Measurements from ENCODE around the gene CKAP5.
"Not testable (repeated sequence)": the region's sequence is repeated elsewhere in the genome, so short reads cannot be mapped to it uniquely, and the experiment has no call there.

Gene CKAP5

DNA sequence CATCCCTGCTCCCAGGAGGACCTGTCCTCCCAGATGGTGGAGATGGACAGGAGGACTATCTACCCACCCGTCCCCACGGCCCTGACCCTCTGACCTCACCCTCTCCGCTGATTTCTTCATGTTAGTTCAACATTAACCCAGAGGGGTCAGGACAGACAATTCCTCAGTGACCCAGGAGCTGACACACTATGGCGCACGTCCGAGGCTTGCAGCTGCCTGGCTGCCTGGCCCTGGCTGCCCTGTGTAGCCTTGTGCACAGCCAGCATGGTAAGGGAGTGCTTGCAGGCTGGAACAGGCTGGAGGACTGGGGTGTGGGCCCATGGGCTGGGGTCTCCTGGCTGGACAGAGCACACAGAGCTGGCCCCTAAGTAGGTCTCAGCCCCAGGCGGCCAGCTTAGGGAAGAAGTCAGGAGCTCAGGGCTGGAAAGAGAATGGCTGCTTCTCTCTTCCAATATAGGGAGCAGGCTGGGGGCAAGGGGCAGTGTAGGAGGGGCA lies 127.0 kb downstream of the CKAP5 start, which contains the start of gene F2:
TSS of gene F2 (plus strand) at position 166 of the 495 bp plus-strand sequence. CDS start at position 189, 23 bp downstream.
- H3K4me1 Mint-ChIP-seq (ENCODE audit: low read depth) = peaks cover 10% of the 10 kb centered on the region
- H3K9me3 Mint-ChIP-seq = no peaks in the 10 kb centered on the region
- no peak for DNase-seq
- H3K27ac Mint-ChIP-seq = peak within 1 kb of the TSS; percentile 50
- H3K4me3 Mint-ChIP-seq = no peak within 1 kb of the TSS
- H3K36me3 Mint-ChIP-seq (ENCODE audit: low read depth) = no peaks in the 10 kb centered on the region
- no peaks in the 10 kb centered on the region for H3K27me3 Mint-ChIP-seq

DNA sequence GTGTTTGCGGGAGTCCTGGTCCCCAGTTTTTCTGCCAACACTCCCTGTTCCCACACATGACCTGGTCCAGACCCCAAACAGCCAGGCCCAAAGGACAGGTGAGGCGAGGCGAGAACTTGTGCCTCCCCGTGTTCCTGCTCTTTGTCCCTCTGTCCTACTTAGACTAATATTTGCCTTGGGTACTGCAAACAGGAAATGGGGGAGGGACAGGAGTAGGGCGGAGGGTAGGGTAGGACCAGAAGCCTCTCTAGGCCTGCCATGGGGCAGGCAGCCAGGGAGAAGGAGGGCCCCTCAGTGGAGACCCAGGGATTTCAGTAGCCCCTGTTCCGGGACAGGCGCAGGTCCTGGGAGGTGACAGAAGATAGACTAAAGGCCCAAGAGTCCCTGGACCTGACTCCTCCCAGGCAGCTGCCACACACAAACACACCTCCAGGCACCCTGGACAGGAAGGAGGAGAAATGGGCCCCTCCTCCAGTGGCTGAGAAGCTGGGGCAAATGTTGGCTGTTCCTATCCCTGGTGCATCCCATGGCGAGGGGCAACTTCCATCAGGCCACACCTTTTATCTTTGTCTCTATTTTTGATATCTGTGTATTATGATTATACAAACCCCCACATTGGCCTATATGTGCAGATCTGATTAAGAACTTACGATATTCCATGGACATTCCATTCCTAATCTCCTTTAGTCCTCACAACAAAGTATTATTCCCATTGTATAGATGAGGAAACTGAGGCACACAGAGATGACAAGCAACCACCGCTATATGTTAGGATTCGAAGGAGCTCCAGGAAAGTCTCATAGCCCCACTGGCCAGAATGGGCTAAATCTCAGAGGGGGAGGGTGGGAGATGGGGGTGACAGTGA lies 127.7 kb downstream of the CKAP5 start:
- Mint-ChIP-seq H3K36me3 (ENCODE audit: low read depth) (no peaks in the 10 kb centered on the region), H3K27me3 (no peaks in the 10 kb centered on the region), H3K27ac (peak overlapping the region; percentile 50), H3K9me3 (no peaks in the 10 kb centered on the region), H3K4me1 (ENCODE audit: low read depth) (peaks cover 10% of the 10 kb centered on the region), H3K4me3 (no peak overlapping the region)
- DNase-seq = no peak

DNA sequence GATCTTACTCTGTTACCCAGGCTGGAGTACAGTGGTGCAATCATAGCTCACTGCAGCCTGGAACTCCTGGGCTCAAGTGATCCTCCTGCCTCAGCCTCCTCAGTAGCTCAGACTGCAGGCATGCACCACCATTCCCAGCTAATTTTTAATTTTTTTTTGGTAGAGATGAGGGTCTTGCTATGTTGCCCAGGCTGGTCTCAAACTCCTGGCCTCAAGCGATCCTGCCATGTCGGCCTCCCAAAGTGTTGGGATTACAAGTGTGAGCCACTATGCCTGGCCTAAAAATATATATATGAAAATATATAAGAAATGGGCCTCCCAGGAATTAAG lies 128.3 kb downstream of the CKAP5 start:
- peaks cover 10% of the 10 kb centered on the region for H3K4me1 Mint-ChIP-seq (ENCODE audit: low read depth)
- DNase-seq; H3K36me3 Mint-ChIP-seq (ENCODE audit: low read depth); H3K27me3 Mint-ChIP-seq; H3K9me3 Mint-ChIP-seq; H3K27ac Mint-ChIP-seq; H3K4me3 Mint-ChIP-seq: not testable (repeated sequence)

DNA sequence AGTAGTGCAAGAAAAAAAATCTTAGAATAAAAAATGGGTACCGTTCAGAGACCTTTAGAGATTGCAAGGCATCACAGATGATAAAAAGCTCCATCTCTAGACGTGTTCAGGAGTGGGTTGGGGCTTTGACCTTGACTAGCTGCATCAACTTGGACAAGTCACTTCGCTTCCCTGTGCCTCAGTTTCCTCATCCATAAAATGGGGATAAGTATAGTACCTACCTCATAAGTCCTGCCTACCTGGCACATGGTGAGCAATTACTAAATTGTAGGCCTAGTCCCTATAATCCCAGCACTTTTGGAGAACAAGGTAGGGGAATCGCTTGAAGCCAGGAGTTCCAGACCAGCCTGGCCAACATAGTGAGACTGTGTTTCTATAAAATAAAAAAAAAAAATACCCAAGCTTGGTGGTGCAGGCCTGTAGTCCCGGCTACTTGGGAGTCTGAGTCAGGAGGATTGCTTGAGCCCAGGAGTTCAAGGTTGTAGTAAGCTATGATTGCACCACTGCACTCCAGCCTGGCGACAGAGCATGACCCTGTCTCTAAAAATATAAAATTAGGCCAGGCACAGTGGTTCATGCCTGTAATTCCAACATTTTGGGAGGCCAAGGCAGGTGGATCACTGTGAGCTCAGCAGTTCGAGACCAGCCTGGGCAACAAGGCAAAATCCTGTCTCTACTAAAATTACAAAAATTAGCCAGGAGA lies 133.1 kb downstream of the CKAP5 start:
- no peak overlapping the region for H3K27ac Mint-ChIP-seq
- H3K4me1 Mint-ChIP-seq (ENCODE audit: low read depth) = peaks cover 5% of the 10 kb centered on the region
- no peak for DNase-seq
- peaks cover 2% of the 10 kb centered on the region for H3K36me3 Mint-ChIP-seq (ENCODE audit: low read depth)
- H3K4me3 Mint-ChIP-seq = no peak overlapping the region
- H3K27me3 Mint-ChIP-seq = no peaks in the 10 kb centered on the region
- no peaks in the 10 kb centered on the region for H3K9me3 Mint-ChIP-seq

DNA sequence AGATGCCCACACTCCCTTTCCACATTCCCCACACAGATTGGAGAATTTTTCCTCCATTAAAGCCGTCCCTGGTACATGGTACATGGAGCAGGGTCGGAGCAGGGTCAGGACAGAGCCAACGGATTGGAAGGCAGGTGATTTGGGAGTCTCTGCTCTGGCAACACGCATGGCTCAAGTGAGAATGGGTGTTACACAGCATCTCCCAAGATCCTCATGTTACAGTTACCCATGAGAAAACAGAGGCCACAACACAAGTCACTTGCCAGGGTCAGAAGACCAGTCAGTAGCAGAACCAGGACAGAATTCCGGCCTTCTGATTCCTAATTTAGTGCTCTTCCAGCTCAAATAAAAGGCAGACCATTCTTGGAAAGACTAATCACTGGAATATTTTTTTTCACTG lies 134.8 kb downstream of the CKAP5 start:
- DNase-seq = no peak
- Mint-ChIP-seq H3K36me3 (ENCODE audit: low read depth) (peaks cover 17% of the 10 kb centered on the region), H3K4me3 (no peak overlapping the region), H3K4me1 (ENCODE audit: low read depth) (peaks cover 6% of the 10 kb centered on the region), H3K27me3 (no peaks in the 10 kb centered on the region), H3K27ac (no peak overlapping the region), H3K9me3 (no peaks in the 10 kb centered on the region)

DNA sequence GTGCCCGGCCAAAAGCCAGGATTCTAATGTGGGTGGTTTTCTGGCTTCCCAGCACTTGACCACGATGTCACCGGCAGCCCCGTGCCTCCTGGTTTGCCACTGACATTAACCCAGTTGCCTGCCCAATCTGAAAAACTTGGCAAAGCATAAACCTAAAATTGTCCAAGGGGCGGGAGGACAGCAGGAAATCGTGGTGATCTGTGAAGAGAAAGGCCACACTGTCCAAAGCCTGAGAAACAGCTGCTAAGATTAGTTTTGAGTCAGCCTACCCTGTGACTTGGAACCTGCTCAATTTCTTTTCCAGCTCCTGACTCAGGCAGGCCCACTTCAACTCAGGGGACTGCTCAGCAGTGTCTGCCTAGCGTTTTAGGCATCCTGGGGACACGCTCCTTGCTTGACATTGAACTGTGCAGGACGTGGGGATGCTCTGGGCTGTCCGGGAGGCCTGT lies 135.2 kb downstream of the CKAP5 start:
- Mint-ChIP-seq H3K4me3 (no peak overlapping the region), H3K27ac (no peak overlapping the region), H3K36me3 (ENCODE audit: low read depth) (peaks cover 22% of the 10 kb centered on the region), H3K4me1 (ENCODE audit: low read depth) (peaks cover 6% of the 10 kb centered on the region), H3K27me3 (no peaks in the 10 kb centered on the region), H3K9me3 (no peaks in the 10 kb centered on the region)
- DNase-seq = no peak

DNA sequence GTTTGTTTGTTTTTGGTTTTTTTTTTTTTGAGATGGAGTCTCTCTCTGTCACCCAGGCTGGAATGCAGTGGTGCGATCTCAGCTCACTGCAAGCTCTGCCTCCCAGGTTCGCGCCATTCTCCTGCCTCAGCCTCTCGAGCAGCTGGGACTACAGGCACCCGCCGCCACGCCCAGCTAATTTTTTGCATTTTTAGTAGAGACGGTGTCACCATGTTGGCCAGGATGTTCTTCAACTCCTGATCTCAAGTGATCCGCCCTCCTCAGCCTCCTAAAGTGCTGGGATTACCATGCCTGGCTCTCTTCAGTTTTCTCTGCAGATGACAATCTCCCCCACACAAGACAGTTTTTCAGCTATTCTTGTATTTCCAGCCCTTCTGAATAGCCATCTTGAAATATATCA lies 136.7 kb downstream of the CKAP5 start:
- not testable (repeated sequence) for H3K27ac Mint-ChIP-seq; H3K4me1 Mint-ChIP-seq (ENCODE audit: low read depth); H3K4me3 Mint-ChIP-seq; H3K9me3 Mint-ChIP-seq; H3K27me3 Mint-ChIP-seq; DNase-seq
- H3K36me3 Mint-ChIP-seq (ENCODE audit: low read depth) = peaks cover 37% of the 10 kb centered on the region

DNA sequence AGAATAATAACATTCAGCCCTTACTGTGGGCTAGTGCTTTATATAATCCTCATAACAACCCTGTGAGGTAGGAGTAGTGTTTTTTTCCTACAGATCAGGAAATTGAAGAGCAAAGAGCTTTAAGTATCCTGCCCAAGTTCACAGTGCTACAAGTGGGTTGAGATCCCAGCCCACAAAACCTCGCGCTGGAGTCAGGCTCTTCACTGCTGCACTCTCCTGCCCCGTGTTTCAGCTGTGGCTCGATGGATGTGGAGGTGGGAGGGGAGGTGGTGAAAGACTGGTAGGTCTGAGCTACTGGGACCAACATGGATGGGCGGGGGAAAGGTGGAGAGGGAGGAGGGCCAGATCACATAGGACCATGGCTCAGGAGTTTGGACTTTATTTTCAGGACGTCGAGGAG lies 139.2 kb downstream of the CKAP5 start:
- no peak for DNase-seq
- Mint-ChIP-seq H3K9me3 (no peaks in the 10 kb centered on the region), H3K27me3 (no peaks in the 10 kb centered on the region), H3K4me1 (ENCODE audit: low read depth) (peaks cover 16% of the 10 kb centered on the region), H3K4me3 (no peak overlapping the region), H3K27ac (no peak overlapping the region), H3K36me3 (ENCODE audit: low read depth) (peaks cover 59% of the 10 kb centered on the region)

DNA sequence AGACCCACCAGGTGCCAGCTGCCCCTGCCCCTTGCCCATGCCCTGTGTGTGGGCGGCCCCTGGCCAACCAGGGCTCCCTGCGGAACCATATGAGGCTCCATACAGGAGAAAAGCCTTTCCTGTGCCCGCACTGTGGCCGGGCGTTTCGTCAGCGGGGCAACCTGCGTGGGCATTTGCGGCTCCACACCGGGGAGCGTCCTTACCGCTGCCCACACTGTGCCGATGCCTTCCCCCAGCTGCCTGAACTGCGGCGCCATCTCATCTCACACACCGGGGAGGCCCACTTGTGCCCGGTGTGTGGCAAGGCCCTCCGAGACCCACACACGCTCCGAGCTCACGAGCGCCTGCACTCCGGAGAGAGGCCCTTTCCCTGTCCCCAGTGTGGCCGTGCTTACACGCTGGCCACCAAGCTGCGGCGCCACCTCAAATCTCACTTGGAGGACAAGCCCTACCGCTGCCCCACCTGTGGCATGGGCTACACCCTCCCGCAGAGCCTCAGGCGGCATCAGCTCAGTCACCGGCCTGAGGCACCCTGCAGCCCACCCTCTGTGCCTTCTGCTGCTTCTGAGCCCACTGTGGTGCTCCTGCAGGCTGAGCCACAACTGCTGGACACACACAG lies 140.9 kb downstream of the CKAP5 start:
- H3K36me3 Mint-ChIP-seq (ENCODE audit: low read depth) = peaks cover 76% of the 10 kb centered on the region
- no peak overlapping the region for H3K4me3 Mint-ChIP-seq
- H3K27me3 Mint-ChIP-seq = no peaks in the 10 kb centered on the region
- DNase-seq = no peak
- no peak overlapping the region for H3K27ac Mint-ChIP-seq
- peaks cover 26% of the 10 kb centered on the region for H3K4me1 Mint-ChIP-seq (ENCODE audit: low read depth)
- no peaks in the 10 kb centered on the region for H3K9me3 Mint-ChIP-seq

DNA sequence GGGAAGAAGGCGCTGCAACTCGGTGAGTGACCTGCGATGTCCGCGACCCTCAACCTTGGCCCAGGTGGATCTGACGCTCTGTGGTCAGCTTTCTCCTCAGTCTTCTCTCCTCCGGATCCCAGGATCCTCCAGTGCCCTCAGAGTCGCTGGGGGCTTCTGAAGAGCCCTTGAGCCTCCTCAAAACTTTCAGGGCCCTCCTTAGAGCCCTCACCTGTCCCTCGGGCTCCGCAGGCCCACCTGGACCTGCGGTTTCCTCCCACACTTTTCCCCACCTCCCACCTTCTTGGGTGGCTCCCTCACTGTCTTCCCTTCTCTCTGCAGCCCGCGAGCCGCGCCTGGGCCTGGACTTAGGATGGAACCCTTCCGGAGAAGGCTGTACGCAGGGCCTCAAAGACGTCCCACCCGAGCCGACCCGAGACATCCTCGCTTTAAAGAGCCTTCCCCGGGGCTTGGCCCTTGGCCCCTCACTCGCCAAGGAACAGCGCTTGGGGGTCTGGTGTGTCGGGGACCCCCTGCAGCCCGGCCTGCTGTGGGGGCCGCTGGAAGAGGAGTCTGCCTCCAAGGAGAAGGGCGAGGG lies 144.9 kb downstream of the CKAP5 start:
- peaks cover 50% of the 10 kb centered on the region for H3K4me1 Mint-ChIP-seq (ENCODE audit: low read depth)
- DNase-seq = no peak
- H3K27me3 Mint-ChIP-seq = no peaks in the 10 kb centered on the region
- peak overlapping the region; percentile 98 for H3K4me3 Mint-ChIP-seq
- H3K9me3 Mint-ChIP-seq = no peaks in the 10 kb centered on the region
- H3K27ac Mint-ChIP-seq = peak overlapping the region; percentile 99
- peaks cover 79% of the 10 kb centered on the region for H3K36me3 Mint-ChIP-seq (ENCODE audit: low read depth)

DNA sequence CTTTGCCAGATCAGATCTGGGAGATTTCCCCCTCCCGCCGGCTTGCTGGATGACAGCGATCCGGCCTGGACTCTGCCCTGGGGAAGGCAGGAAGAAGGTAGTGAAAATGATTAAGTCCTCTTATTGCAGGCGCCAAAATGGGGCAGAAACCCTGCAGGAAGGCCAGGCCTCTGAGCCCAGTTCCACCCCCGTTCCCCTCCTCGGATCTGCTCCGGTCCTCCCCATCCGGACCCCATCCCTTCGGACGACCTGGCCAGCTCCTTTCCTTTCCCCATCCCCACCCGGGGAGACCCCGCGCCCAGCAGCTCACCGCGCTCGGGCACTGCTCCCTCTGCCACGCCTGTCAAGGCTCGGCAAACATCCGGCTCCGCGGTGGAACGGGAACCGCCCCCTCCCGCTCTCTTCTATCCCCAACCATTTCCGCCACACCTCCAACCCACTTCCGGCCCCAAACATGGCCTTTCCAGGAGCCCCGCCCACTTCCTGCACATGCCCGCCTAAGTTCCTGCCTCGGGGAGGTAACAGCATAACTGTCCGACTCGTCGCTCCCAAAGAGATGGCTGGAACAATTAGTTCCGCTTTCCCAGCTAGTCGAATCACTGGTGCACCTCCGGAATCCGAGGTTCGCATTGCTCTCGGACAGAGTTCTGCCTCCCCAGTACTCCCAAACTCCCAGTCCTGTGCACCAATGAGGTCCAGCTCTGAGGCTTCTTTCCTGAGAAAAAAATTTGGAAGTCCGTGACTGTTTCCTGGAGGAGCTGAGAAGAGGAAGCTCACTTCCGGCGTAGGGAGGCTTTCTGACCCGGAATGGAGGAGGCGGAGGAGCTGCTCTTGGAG lies 145.6 kb downstream of the CKAP5 start, which contains the start of the genes ARHGAP1 and ZNF408:
TSS of gene ARHGAP1 (minus strand) at position 379 of the 837 bp plus-strand sequence. CDS start 4,512 bp downstream, outside the sequence.
TSS of gene ZNF408 (plus strand) at position 791 of the 837 bp plus-strand sequence. CDS start at position 808, 17 bp downstream.
- peaks cover 79% of the 10 kb centered on the region for H3K36me3 Mint-ChIP-seq (ENCODE audit: low read depth)

DNA sequence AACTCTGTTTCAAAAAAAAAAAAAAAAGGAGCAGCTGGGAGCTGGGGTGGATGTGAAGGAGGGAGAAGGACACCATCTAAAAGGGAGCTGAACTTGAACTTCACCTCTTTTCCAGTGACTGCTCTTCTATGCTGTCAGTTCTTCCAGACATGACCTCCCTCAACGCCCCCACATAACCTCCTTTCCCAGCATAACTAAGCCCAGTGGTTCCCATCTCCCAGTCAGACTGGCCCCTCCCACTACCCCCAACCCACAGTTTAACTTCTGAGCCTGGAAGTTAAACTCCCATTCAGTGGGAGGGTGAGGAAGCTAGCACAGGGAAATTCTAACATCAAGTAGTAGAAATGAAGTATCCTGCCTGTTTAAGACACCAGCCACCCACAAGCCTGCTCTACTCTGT lies 147.5 kb downstream of the CKAP5 start:
- Mint-ChIP-seq H3K9me3 (no peaks in the 10 kb centered on the region), H3K36me3 (ENCODE audit: low read depth) (peaks cover 80% of the 10 kb centered on the region), H3K27ac (peak overlapping the region; percentile 99), H3K27me3 (no peaks in the 10 kb centered on the region), H3K4me3 (peak overlapping the region; percentile 98), H3K4me1 (ENCODE audit: low read depth) (peaks cover 56% of the 10 kb centered on the region)
- no peak for DNase-seq

More for the DNA sequence above, 145.6 kb downstream of the CKAP5 start, which contains the start of the genes ARHGAP1 and ZNF408:
- H3K9me3 Mint-ChIP-seq = no peaks in the 10 kb centered on the region
- no peaks in the 10 kb centered on the region for H3K27me3 Mint-ChIP-seq
- peak within 1 kb of the TSS; percentile 99 for H3K27ac Mint-ChIP-seq
- peaks cover 54% of the 10 kb centered on the region for H3K4me1 Mint-ChIP-seq (ENCODE audit: low read depth)
- peak within 1 kb of the TSS; percentile 98 for H3K4me3 Mint-ChIP-seq
- DNase-seq = peak; percentile 98

DNA sequence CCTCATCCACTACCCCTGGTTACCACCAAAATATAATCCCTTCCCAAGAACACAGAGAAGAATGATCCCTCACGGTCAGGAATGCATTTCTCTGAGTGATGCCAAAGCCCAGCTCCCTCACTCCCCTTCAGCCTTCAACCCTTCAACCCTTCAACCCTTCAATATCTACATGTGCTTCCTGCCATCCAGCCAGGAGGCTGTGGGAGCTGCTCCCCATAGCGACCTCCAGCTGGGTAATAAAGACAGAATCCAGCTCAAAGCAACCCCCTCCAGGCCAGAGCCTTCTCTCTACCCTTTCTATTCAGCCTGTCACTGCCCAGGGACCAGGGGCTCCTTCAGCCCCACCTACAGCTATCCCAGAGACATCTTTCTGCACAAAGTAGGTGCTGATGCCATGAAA lies 148.4 kb downstream of the CKAP5 start:
- no peak overlapping the region for H3K4me3 Mint-ChIP-seq
- DNase-seq = no peak
- H3K9me3 Mint-ChIP-seq = no peaks in the 10 kb centered on the region
- H3K4me1 Mint-ChIP-seq (ENCODE audit: low read depth) = peaks cover 48% of the 10 kb centered on the region
- peak overlapping the region; percentile 99 for H3K27ac Mint-ChIP-seq
- no peaks in the 10 kb centered on the region for H3K27me3 Mint-ChIP-seq
- peaks cover 80% of the 10 kb centered on the region for H3K36me3 Mint-ChIP-seq (ENCODE audit: low read depth)
